Choroid plexus epithelial cell (primary cell): ENCODE data around the gene FAM187B.

ENCODE experiments used
- DNase-seq: peaks from one replicate; pipeline ENCODE4 v3.0.0-alpha.2; 2010; ENCODE audit warnings: low read depth
- H3K4me3 ChIP-seq: 2 replicates; pipeline ENCODE4 v1.5.1; 2011; ENCODE audit warnings: low read depth, mild to moderate bottlenecking, control low read depth, low read length, moderate library complexity
- TF ChIP-seq, protein P1 (sequence below): conservative IDR thresholded peaks from 2 replicates; pipeline ENCODE4 v1.5.1; 2011; ENCODE audit warnings: low read depth, mild to moderate bottlenecking, control low read depth, inconsistent platforms, low read length, moderate library complexity

The FAM187B gene

DNA sequence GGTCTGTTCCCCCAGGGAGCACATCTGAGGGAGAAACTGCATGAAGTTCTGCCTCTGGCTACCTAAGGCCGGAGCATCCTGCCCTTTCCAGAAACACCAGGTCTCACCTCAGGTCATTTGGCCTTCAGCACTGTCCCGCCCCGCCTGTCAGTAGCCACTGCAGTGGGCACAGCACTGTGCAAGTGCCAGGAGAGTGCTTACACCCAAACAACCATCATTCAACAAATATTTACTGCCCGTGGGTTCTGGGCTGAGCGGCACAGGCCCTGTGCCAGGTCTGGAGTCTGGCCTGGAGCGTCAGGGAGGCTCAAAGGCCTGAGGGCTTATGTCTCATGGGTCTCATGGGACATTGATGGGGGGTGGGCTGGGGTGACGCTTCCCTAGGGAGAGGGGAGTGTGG lies 43.0 kb upstream of the FAM187B start:
- DNase-seq: no peak
- no peak overlapping the region for H3K4me3 ChIP-seq

GRCh38 chr19:35270381-35270811 lies 41.9 kb upstream of the FAM187B start:
- H3K4me3 ChIP-seq: no peak overlapping the region
- TF ChIP-seq, protein P1, sequence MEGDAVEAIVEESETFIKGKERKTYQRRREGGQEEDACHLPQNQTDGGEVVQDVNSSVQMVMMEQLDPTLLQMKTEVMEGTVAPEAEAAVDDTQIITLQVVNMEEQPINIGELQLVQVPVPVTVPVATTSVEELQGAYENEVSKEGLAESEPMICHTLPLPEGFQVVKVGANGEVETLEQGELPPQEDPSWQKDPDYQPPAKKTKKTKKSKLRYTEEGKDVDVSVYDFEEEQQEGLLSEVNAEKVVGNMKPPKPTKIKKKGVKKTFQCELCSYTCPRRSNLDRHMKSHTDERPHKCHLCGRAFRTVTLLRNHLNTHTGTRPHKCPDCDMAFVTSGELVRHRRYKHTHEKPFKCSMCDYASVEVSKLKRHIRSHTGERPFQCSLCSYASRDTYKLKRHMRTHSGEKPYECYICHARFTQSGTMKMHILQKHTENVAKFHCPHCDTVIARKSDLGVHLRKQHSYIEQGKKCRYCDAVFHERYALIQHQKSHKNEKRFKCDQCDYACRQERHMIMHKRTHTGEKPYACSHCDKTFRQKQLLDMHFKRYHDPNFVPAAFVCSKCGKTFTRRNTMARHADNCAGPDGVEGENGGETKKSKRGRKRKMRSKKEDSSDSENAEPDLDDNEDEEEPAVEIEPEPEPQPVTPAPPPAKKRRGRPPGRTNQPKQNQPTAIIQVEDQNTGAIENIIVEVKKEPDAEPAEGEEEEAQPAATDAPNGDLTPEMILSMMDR: no peak
- DNase-seq: no peak

More for the DNA sequence above, 43.0 kb upstream of the FAM187B start:
- TF ChIP-seq, protein P1: no peak

DNA sequence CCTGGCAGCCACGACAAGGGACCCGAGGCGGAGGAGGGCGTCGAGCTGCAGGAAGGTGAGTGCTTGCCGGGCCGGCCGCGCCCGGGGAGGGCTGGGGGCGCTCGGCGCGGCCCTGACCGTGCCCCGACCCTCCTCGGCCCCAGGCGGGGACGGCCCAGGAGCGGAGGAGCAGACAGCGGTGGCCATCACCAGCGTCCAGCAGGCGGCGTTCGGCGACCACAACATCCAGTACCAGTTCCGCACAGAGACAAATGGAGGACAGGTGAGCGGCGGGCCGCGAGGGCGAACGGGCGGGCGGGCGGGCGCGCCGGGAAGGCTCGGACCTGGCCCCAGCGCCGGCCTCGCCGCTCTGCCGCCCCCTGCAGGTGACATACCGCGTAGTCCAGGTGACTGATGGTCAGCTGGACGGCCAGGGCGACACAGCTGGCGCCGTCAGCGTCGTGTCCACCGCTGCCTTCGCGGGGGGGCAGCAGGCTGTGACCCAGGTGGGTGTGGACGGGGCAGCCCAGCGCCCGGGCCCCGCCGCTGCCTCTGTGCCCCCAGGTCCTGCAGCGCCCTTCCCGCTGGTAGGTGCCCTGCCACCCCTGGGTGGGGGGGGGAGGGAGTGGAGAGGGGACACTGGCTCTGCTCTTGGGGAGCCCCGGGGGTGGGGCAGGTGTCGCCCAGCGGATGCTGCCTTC lies 41.0 kb upstream of the FAM187B start:
- DNase-seq: peak; percentile 84
- peak overlapping the region; percentile 66 for H3K4me3 ChIP-seq
- TF ChIP-seq, protein P1: peak; percentile 62

DNA sequence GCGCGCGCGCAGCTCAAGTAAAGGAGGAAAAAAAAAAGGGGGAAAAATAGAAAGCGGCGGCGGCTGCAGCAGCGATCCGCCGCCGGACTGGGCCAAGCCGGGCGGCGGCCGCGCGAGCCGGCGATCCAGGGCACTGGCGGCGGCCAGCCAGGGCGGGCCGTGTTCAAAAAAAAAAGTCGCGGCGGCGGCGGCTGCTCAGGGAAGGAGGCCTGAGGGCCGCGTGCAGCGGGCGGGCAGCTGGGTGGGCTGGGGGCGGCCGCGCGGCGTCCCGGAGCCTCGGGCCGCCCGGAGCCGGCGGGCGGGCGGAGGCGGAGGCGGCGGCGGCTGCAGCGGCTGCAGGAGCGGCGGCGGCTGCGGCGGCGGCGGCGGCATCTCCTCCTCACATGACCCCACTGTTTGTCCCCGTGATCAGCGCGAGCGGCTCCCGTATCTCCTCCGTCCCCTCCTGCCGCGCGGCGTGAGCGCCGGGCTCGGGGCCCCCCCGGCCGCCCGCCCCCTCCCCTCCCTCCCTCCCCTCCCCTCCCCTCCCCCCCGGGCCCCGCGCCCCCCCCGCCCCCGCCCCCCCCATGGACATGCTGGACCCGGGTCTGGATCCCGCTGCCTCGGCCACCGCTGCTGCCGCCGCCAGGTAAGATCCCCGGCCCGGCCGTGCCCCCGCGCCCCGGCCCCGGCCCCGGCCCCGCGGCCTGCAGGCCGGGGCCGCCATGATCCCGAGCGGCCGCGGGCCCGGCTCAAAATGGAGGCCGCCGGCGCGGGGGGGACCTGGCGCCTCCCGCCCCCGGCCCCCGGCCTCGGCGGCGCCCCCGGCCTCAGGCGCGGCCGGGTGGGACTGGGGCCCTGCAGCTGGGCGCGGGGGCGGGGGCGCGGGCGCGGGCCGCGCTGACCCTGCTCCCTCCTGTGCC lies 40.2 kb upstream of the FAM187B start, which contains the start of gene USF2:
Gene USF2, plus strand, starts transcription at position 427 of the 902 bp plus-strand sequence. Its CDS starts 140 bp downstream, at position 567.
- peak; percentile 83 for DNase-seq
- TF ChIP-seq, protein P1: no peak
- peak within 1 kb of the TSS; percentile 86 for H3K4me3 ChIP-seq

DNA sequence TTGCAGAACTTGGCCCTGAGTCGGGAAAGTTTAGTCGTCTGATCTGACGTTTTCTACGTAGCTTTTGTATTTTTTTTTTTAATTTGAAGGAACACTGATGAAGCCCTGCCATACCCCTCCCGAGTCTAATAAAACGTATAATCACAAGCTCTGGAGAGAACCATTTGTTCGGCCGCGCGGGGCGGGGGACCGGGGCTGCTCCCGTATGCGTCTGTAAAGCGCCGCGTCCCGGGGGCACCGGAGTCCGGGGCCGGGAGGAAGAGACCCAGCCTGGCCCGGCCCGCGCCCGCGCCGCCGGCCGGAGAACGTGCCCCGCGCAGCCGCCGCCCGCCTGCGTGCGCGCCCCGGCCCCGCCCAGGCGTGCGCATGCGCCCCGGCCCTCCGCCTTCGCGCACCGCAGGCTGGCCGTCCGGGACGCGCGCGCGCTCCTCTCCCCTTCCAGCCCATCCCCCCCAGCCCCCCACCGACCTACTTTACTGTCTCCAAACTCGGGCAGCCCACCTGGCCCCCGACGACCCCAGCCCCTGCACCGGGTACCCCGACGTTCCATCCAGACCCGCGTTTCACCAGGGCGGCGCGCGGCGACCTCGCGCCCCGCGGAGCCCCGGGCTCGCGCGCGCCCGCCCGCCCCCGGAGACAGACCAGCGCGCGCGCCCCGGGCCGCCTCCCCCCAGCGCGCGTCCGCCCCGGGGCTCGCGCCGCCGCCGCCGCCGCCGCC lies 39.4 kb upstream of the FAM187B start:
- TF ChIP-seq, protein P1: no peak
- peak overlapping the region; percentile 86 for H3K4me3 ChIP-seq

DNA sequence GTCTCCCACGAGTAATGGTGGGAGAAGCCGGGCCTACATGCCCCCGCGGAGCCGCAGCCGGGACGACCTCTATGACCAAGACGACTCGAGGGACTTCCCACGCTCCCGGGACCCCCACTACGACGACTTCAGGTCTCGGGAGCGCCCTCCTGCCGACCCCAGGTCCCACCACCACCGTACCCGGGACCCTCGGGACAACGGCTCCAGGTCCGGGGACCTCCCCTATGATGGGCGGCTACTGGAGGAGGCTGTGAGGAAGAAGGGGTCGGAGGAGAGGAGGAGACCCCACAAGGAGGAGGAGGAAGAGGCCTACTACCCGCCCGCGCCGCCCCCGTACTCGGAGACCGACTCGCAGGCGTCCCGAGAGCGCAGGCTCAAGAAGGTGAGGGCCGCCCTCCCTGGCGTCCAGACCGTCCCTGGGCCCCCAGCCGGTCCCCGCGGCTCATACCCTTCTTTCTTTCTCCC lies 38.8 kb upstream of the FAM187B start:
- peak; percentile 38 for DNase-seq
- TF ChIP-seq, protein P1: no peak
- peak overlapping the region; percentile 86 for H3K4me3 ChIP-seq

More for the DNA sequence above, 39.4 kb upstream of the FAM187B start:
- peak; percentile 68 for DNase-seq
